GM23338 (cell line): ENCODE data around the gene TUFT1. TPM values are rescaled to one million over a fixed set of nuclear protein-coding genes. Genes with fewer than 3 reads are reported as not detected.

Experiments used
- ATAC-seq: fragments of 200-7000 bp; cut with Tn5 transposase; 3 replicates; pipeline ENCODE4 v1.9.1; 2020
- DNase-seq: peaks from one replicate; pipeline ENCODE4 v3.0.0-alpha.2; 2015; ENCODE audit warnings: low spot score
- H2AFZ ChIP-seq: fragments of 200-600 bp; sonication (generic); 2 replicates; pipeline ENCODE4 v1.8.0; 2016; ENCODE audit warnings: antibody characterized with exemption, mild to moderate bottlenecking, moderate library complexity
- H3F3A ChIP-seq: fragments of 200-600 bp; sonication (generic); replicated peaks from 2 replicates; pipeline ENCODE4 v1.8.0; 2017; ENCODE audit warnings: antibody characterized with exemption, mixed run types, low read depth
- H3K27ac ChIP-seq: fragments of 200-600 bp; sonication (generic); 2 replicates; pipeline ENCODE4 v1.6.1; 2016; ENCODE audit warnings: low read depth
- H3K27me3 ChIP-seq: fragments of 200-600 bp; sonication (generic); 2 replicates; pipeline ENCODE4 v1.8.0; 2016; ENCODE audit warnings: mild to moderate bottlenecking, mixed run types, moderate library complexity; ENCODE audit not compliant: insufficient read depth
- H3K36me3 ChIP-seq: fragments of 200-600 bp; sonication (generic); 2 replicates; pipeline ENCODE4 v1.8.0; 2016; ENCODE audit warnings: mild to moderate bottlenecking; ENCODE audit not compliant: insufficient read depth
- H3K4me1 ChIP-seq: fragments of 200-600 bp; sonication (generic); 2 replicates; pipeline ENCODE4 v1.8.0; 2016; ENCODE audit warnings: mild to moderate bottlenecking, moderate library complexity; ENCODE audit not compliant: insufficient read depth
- H3K4me2 ChIP-seq: fragments of 200-600 bp; sonication (generic); 2 replicates; pipeline ENCODE4 v1.7.1; 2017; ENCODE audit warnings: mixed run types
- H3K4me3 ChIP-seq: fragments of 200-600 bp; sonication (generic); 2 replicates; pipeline ENCODE4 v1.6.1; 2016; ENCODE audit warnings: mixed run types
- H3K79me2 ChIP-seq: fragments of 200-600 bp; sonication (generic); replicated peaks from 2 replicates; pipeline ENCODE4 v1.8.0; 2017; ENCODE audit warnings: mild to moderate bottlenecking; ENCODE audit not compliant: insufficient read depth
- H3K9me2 ChIP-seq: fragments of 200-600 bp; sonication (generic); 2 replicates; pipeline ENCODE4 v1.8.0; 2017; ENCODE audit not compliant: insufficient read depth
- H4K20me1 ChIP-seq: fragments of 200-600 bp; sonication (generic); replicated peaks from 2 replicates; pipeline ENCODE4 v1.8.0; 2017; ENCODE audit warnings: mild to moderate bottlenecking; ENCODE audit not compliant: insufficient read depth
- H3K27ac Mint-ChIP-seq: 2 replicates; pipeline ENCODE4 v1.8.0; 2020; ENCODE audit warnings: inconsistent platforms, mild to moderate bottlenecking, moderate library complexity, mixed read lengths
- H3K27me3 Mint-ChIP-seq: 3 replicates; pipeline ENCODE4 v1.8.0; 2022; ENCODE audit warnings: low read depth, mild to moderate bottlenecking, moderate library complexity, mixed read lengths, inconsistent platforms; ENCODE audit not compliant: insufficient read depth, poor library complexity
- H3K36me3 Mint-ChIP-seq: 3 replicates; pipeline ENCODE4 v1.8.0; 2021; ENCODE audit warnings: low read depth, mild to moderate bottlenecking, inconsistent platforms, moderate library complexity, mixed read lengths
- H3K4me1 Mint-ChIP-seq: 3 replicates; pipeline ENCODE4 v1.8.0; 2020; ENCODE audit warnings: mild to moderate bottlenecking, inconsistent platforms, mixed read lengths
- H3K4me3 Mint-ChIP-seq: 3 replicates; pipeline ENCODE4 v1.8.0; 2021; ENCODE audit warnings: moderate library complexity, mild to moderate bottlenecking, inconsistent platforms, mixed read lengths
- H3K9me3 Mint-ChIP-seq: 3 replicates; pipeline ENCODE4 v1.8.0; 2020; ENCODE audit warnings: moderate library complexity, mild to moderate bottlenecking, inconsistent platforms, mixed read lengths
- CREB1 ChIP-seq: fragments of 250-450 bp; sonication (Bioruptor Pico); IDR thresholded peaks from 2 replicates; pipeline ENCODE4 v1.5.0; 2020; ENCODE audit warnings: low read depth, mild to moderate bottlenecking, moderate library complexity
- ETS1 ChIP-seq: IDR thresholded peaks from 2 replicates; pipeline ENCODE4 v1.6.1; 2016; ENCODE audit warnings: antibody characterized with exemption
- EZH2 ChIP-seq: fragments of 200-600 bp; sonication (generic); IDR thresholded peaks from one replicate; pipeline ENCODE4 v1.8.0; 2017; ENCODE audit warnings: antibody characterized with exemption, mild to moderate bottlenecking, low read depth; ENCODE audit not compliant: unreplicated experiment
- JUNB ChIP-seq: IDR thresholded peaks from one replicate; pipeline ENCODE4 v1.6.1; 2016; ENCODE audit warnings: antibody characterized with exemption; ENCODE audit not compliant: unreplicated experiment
- POLR2AphosphoS5 ChIP-seq: IDR thresholded peaks from 2 replicates; pipeline ENCODE4 v1.6.1; 2016; ENCODE audit warnings: antibody characterized with exemption, low read depth
- REST ChIP-seq: IDR thresholded peaks from one replicate; pipeline ENCODE4 v1.6.1; 2018; ENCODE audit warnings: antibody characterized with exemption; ENCODE audit not compliant: unreplicated experiment
- STAT1 ChIP-seq: IDR thresholded peaks from one replicate; pipeline ENCODE4 v1.6.1; 2016; ENCODE audit warnings: antibody characterized with exemption; ENCODE audit not compliant: unreplicated experiment
- ZNF114 ChIP-seq: fragments of 250-450 bp; sonication (Bioruptor Pico); IDR thresholded peaks from 2 replicates; pipeline ENCODE4 v1.5.0; 2020; ENCODE audit warnings: mild to moderate bottlenecking, moderate library complexity
- ZNF331 ChIP-seq: fragments of 250-450 bp; sonication (Bioruptor Pico); IDR thresholded peaks from 2 replicates; pipeline ENCODE4 v1.5.0; 2020; ENCODE audit warnings: low read depth, mild to moderate bottlenecking, moderate library complexity
- ZNF462 ChIP-seq: fragments of 250-450 bp; sonication (Bioruptor Pico); IDR thresholded peaks from 2 replicates; pipeline ENCODE4 v1.5.0; 2020; ENCODE audit warnings: mild to moderate bottlenecking, moderate library complexity
- polyA plus RNA-seq: library from polyadenylated mRNA; unstranded; fragments of >200 nt; fragmentation: Nextera tagmentation; extraction: Ambion mirVana; gene quantifications from 2 replicates; pipeline ENCODE4 v1.2.1, GENCODE V29; 2016
- total RNA-seq: library from RNA; depleted of rRNA; stranded (reverse); fragments of >200 nt; shearing (Covaris generic); gene quantifications from 2 replicates; pipeline ENCODE4 v1.2.3, GENCODE V29; 2014
- TF ChIP-seq, protein P1 (sequence below), 2 experiments: fragments of 200-600 bp in 1 of 2; sonication (generic) in 1 of 2; conservative IDR thresholded peaks; 2 replicates each; pipeline versions ENCODE4 v1.5.1 to v1.6.1; 2016 to 2017; ENCODE audit warnings: antibody characterized with exemption in 2 of 2, low read depth in 2 of 2, mild to moderate bottlenecking in 2 of 2, moderate library complexity in 1 of 2

Gene TUFT1
- total and polyA plus RNA-seq, 2 experiments from 2014 or later: 6.0 to 11.9 TPM

DNA sequence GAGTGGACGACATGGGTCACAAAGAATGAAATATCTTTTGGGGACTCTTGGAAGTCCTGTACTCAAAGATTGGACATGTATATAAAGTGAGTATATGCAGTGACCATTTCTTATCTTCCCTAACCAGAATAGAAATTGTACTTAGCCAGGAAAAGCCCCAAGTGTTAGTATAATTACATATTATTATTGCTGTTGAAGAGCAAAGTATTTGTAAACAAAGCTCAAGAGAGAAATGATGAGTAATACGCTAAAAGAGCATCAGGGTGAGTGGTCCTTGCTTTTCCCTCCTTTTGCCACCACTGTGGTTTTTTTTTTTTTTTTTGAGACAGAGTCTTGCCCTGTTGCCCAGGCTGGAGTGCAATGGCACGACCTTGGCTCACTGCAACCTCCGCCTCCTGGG lies 35.4 kb upstream of the TUFT1 start (continued):
- TF ChIP-seq ZNF462 (CRISPR knock-in tag) (no peak), ETS1 (no peak), EZH2 (no peak)

DNA sequence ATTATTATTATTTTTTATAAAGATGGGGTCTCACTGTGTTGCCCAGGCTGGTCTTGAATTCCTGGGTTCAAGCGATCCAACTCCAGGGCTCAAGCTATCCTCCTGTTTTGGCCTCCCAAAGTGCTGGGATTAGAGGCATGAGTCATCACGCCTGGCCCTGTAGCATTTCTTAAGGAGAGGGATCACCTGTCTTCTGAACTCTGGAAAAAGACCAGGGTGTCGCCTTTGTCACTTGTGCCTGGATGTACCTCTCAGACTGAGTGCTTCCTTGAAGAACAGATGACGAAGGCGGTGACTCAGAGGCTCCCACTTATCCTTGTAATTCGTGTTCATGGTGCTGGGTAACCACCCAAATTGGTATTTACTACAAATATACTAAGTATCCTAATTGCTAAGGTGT lies 31.3 kb upstream of the TUFT1 start:
- no peak overlapping the region for H2AFZ ChIP-seq
- H3K36me3 ChIP-seq: no peaks in the 10 kb centered on the region
- H3K9me3 Mint-ChIP-seq: no peaks in the 10 kb centered on the region
- peaks cover 16% of the 10 kb centered on the region for H3K4me1 Mint-ChIP-seq
- peaks cover 9% of the 10 kb centered on the region for H3K27me3 Mint-ChIP-seq
- no peaks in the 10 kb centered on the region for H3K27me3 ChIP-seq
- H3K27ac ChIP-seq: no peak overlapping the region
- H3K4me3 ChIP-seq: no peak overlapping the region
- ATAC-seq (no peak), DNase-seq (no peak)
- no peak overlapping the region for H3K27ac Mint-ChIP-seq
- no peak overlapping the region for H3K4me2 ChIP-seq
- H4K20me1 ChIP-seq: peaks cover 7% of the 10 kb centered on the region; the same call in 1 of the 2 replicates
- H3K9me2 ChIP-seq: no peaks in the 10 kb centered on the region
- peaks cover 27% of the 10 kb centered on the region for H3F3A ChIP-seq
- peaks cover 23% of the 10 kb centered on the region for H3K4me1 ChIP-seq
- H3K36me3 Mint-ChIP-seq: no peaks in the 10 kb centered on the region; the same call in 2 of the 3 replicates
- H3K79me2 ChIP-seq: peaks cover 7% of the 10 kb centered on the region; the same call in 1 of the 2 replicates
- H3K4me3 Mint-ChIP-seq: no peak overlapping the region
- TF ChIP-seq STAT1 (no peak), EZH2 (no peak), REST (no peak), ZNF114 (no peak), ZNF331 (no peak), CREB1 (CRISPR knock-in tag) (no peak), JUNB (no peak), ETS1 (no peak), POLR2AphosphoS5 (no peak)
- TF ChIP-seq, protein P1, sequence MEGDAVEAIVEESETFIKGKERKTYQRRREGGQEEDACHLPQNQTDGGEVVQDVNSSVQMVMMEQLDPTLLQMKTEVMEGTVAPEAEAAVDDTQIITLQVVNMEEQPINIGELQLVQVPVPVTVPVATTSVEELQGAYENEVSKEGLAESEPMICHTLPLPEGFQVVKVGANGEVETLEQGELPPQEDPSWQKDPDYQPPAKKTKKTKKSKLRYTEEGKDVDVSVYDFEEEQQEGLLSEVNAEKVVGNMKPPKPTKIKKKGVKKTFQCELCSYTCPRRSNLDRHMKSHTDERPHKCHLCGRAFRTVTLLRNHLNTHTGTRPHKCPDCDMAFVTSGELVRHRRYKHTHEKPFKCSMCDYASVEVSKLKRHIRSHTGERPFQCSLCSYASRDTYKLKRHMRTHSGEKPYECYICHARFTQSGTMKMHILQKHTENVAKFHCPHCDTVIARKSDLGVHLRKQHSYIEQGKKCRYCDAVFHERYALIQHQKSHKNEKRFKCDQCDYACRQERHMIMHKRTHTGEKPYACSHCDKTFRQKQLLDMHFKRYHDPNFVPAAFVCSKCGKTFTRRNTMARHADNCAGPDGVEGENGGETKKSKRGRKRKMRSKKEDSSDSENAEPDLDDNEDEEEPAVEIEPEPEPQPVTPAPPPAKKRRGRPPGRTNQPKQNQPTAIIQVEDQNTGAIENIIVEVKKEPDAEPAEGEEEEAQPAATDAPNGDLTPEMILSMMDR (conservative IDR thresholded peaks at IDR 0.05; ENCODE audit: low read depth in 2 of 2): no peak
